ENCODE measurements around the gene PIP5KL1. TPM values are rescaled to one million over a fixed set of nuclear protein-coding genes. Genes with fewer than 3 reads are reported as not detected.
A peak's percentile ranks its signal among the peaks of the same experiment; 100 is the strongest.

The PIP5KL1 gene
- total RNA-seq, 1 donor, result 0.42 TPM

DNA sequence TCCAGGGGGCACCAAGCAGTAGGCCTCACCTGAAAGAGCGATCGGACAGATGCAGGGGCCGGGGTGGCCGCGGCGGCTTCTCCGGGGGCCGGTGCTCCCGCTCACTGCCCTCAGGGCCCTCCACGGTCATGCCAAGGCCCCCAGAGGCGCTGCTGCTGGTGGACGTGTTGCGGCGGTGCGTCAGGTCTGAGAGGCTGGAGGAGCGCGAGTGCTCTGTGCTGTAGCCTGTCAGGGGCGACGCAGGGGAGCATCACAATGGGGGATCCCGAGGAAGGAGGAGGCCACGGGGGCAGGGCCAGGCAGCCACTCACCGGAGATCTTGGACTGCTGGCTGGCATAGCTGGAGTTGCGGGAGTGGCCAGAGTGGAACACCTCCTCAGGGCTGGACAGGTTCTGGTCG is 14.8 kb upstream of the PIP5KL1 start:
- peaks cover 21% of the 10 kb centered on the region for H3K4me1 ChIP-seq (ENCODE audit: insufficient read depth, low read length)
- H3K4me3 ChIP-seq (ENCODE audit: low read length), result no peak overlapping the region
- no peaks in the 10 kb centered on the region for H3K9me3 ChIP-seq (ENCODE audit: low read depth, low read length)
- H3K27me3 ChIP-seq (ENCODE audit: insufficient read depth, low read length), result no peaks in the 10 kb centered on the region

DNA sequence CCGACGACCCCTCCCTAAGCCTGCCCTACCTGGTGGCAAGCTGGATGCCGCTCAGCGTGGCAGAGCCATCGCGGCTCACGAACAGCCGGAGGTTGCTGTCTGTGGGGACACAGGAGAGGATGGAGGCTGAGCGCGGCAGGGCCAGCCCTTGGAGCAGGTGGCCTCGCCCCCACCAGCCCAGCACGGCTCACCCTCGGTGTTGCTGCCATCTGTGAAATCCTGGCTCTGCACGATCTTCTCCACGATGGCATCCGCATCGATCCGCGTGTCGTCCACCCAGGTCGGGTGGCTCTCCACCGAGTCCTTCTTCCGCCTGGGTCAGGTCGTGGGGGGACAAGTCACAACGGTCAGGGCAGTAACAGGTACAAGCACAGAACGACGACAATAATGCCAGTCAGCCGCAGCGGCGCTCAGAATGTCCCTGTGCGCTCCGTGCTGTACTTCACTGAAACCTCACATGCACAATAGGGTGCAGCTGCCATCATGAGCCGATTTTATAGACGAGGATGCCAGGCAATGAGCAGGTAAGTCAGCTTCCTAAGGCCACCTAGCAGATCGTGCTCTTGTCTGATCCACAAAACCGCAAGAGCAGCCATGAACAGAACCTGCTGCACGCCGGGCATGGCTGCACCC is 14.1 kb upstream of the PIP5KL1 start:
- H3K9me3 ChIP-seq (ENCODE audit: low read depth, low read length), result no peaks in the 10 kb centered on the region
- peaks cover 18% of the 10 kb centered on the region for H3K4me1 ChIP-seq (ENCODE audit: insufficient read depth, low read length)
- H3K27me3 ChIP-seq (ENCODE audit: insufficient read depth, low read length), result no peaks in the 10 kb centered on the region
- H3K4me3 ChIP-seq (ENCODE audit: low read length), result no peak overlapping the region

DNA sequence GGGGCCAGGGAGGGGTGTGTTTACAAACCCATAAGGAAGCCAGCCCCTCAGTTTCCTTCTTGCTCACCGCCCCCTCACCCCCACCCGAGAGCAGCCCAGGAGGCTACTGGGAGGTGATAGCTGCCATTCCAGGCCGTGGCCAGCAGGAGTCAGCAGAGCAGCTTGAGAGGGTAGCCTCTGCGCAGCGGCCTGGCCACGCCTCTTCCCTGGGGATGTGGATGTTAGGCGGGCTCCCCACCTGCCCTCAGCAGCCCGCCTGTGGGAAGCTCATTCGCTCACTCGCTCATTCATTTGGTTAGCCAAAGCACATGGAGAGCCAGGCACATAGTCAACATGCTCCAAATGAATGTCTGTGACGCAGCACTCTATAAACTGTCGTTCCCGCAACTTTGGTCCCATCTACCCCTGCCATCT is 13.2 kb upstream of the PIP5KL1 start:
- H3K4me1 ChIP-seq (ENCODE audit: insufficient read depth, low read length), result peaks cover 13% of the 10 kb centered on the region
- H3K9me3 ChIP-seq (ENCODE audit: low read depth, low read length), result no peaks in the 10 kb centered on the region
- no peak overlapping the region for H3K4me3 ChIP-seq (ENCODE audit: low read length)
- H3K27me3 ChIP-seq (ENCODE audit: insufficient read depth, low read length), result no peaks in the 10 kb centered on the region

DNA sequence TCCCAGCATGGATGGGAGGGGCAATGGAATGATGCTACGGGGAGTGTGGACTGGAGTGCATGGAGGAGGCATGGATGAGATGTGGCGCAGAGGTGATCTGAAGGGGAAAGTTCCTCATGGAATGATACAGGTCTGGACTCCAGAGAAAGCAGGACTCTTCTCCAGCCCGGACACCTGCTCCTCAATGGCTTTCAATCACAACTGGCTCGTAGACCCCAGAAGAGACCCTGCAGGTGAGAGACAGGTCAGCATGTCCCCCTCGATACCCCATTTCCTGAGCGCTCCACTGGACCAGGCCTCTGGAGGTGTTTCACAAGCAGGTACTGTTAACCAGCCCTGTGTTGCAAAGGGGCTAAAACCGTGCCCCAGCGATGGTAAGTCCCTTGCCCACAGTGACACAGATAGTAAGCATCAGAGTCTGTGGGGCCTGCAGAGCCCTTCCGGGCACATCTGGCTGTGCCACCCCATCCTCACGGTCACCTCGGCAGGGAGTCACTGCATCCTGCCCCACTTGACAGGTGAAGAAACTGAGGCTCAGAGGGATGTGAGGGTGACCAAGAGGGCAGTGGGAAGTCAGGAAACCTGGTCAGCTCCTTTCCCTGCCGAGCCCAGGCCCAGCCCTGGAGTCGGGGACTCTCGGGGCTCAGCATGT is 12.6 kb upstream of the PIP5KL1 start:
- Histone ChIP-seq H3K4me3 (ENCODE audit: low read length) (no peak overlapping the region), H3K4me1 (ENCODE audit: insufficient read depth, low read length) (peaks cover 15% of the 10 kb centered on the region), H3K9me3 (ENCODE audit: low read depth, low read length) (no peaks in the 10 kb centered on the region), H3K27me3 (ENCODE audit: insufficient read depth, low read length) (no peaks in the 10 kb centered on the region)

DNA sequence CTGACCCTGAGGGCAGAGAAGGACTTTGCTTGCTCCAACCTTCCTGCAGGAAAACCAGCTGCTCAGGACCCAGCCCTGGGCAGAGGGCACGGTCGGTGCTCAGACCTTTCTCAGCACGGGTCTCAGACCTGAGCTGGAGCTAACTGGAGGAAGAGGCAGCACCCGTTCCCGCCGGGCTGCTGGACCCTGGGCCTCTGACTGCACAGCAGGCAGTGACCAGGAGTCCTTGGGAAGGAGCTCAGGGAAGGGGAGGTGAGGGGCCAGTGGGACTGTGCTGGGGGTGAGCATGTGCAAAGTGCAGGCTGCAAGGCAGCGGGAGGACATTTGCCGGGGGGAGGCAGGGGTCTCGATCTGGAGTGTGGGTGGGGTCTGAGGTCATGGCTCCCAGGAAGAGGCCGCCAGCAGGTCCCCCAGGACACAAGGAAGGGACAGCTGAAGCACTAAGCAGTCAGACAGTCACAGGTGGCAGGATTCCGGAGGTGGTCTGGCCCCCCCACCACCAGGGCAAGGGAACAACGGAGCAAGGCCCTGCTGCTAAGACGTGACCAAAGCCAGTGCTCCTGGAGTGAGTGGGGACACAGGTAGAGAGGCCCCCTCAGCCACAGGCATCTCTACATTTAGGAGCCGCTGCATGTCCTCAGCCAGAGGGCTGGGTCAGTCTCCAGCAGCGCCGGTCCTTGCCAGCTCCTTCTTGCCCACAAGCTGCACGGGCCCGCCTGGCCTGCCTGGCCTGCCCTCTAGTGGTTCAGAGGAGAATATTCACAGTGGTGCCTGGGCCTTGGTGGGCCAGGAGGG is 11.8 kb upstream of the PIP5KL1 start:
- Histone ChIP-seq H3K4me1 (ENCODE audit: insufficient read depth, low read length) (peaks cover 19% of the 10 kb centered on the region), H3K4me3 (ENCODE audit: low read length) (no peak overlapping the region), H3K27me3 (ENCODE audit: insufficient read depth, low read length) (no peaks in the 10 kb centered on the region), H3K9me3 (ENCODE audit: low read depth, low read length) (no peaks in the 10 kb centered on the region)

DNA sequence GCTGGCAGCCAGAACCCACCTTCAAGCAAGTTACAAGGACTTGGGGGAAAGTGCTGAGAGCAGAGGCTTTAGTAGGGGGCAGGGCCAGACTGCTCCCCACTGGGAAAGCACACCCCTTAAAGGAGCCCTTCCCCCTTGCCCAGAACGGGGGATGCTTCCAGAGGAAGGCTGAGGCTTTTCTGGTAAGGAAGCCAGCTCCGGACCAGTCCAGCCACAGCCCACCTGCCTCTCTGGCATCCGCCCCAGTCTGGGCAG is 11.3 kb upstream of the PIP5KL1 start:
- peaks cover 24% of the 10 kb centered on the region for H3K4me1 ChIP-seq (ENCODE audit: insufficient read depth, low read length)
- no peak overlapping the region for H3K4me3 ChIP-seq (ENCODE audit: low read length)
- no peaks in the 10 kb centered on the region for H3K9me3 ChIP-seq (ENCODE audit: low read depth, low read length)
- H3K27me3 ChIP-seq (ENCODE audit: insufficient read depth, low read length), result no peaks in the 10 kb centered on the region

DNA sequence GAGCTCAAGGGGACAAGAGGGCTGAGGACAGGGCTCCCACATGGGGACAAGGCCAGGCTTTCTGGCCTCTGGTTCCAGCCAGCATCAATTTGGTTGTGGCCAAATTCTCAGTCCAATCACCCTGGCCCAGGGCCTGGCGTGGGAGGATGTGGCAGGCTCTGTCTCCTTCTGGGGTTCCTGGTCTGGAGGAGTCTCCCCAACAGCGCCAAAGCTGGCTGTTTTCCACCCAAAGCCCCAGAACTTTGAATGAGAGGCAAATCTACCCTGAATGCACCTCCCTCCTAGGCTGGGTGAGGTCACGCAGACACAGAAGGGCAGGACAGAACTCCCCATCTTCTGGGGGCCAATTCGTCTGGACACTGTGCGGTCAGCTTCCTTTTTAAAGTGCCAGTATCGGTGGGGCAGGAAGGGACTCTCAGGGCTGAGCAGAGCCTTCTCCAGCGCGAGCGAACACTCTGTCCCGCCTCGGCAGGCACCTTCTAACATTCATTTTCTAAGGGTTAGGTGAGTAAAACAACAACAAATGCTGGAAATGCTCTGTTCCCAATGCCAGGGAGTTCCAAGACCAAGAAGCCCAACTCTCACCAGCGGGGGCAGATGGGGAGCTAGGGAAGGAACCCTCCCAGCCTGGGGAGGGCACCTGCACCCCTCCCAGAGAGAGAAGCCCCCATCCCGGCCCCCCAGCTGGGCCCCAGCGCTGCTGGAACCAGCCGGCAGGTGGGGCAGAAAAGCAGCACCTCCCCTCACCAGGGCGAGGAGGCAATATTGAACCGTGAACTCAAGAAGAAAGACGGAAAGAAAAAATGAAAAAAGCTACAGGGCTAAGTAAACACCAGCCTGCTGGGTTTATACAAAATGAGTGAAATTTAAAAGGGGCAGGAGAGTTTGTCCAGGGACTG is 10.7 kb upstream of the PIP5KL1 start:
- no peak overlapping the region for H3K4me3 ChIP-seq (ENCODE audit: low read length)
- no peaks in the 10 kb centered on the region for H3K9me3 ChIP-seq (ENCODE audit: low read depth, low read length)
- H3K27me3 ChIP-seq (ENCODE audit: insufficient read depth, low read length), result no peaks in the 10 kb centered on the region
- peaks cover 30% of the 10 kb centered on the region for H3K4me1 ChIP-seq (ENCODE audit: insufficient read depth, low read length)

DNA sequence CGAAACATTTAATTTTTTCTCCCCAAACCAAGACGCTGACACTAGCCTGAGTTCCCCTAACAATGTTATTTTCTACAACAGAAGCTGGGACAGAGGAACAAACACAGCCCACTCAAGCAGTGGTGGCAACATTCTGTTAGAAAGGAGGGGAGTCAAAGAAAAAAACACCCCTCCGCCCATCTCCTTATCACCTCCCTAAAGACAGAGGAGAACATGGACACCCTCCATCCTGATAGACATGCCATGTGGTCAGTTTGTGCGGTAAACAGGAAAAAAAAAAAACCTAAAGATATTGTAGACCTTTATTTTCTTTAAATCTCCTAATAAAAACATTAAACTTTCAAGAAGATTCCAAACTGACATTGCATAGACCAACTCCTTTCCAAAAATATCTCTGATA is 10.0 kb upstream of the PIP5KL1 start:
- Histone ChIP-seq H3K9me3 (ENCODE audit: low read depth, low read length) (no peaks in the 10 kb centered on the region), H3K4me3 (ENCODE audit: low read length) (no peak overlapping the region), H3K4me1 (ENCODE audit: insufficient read depth, low read length) (peaks cover 37% of the 10 kb centered on the region), H3K27me3 (ENCODE audit: insufficient read depth, low read length) (no peaks in the 10 kb centered on the region)

DNA sequence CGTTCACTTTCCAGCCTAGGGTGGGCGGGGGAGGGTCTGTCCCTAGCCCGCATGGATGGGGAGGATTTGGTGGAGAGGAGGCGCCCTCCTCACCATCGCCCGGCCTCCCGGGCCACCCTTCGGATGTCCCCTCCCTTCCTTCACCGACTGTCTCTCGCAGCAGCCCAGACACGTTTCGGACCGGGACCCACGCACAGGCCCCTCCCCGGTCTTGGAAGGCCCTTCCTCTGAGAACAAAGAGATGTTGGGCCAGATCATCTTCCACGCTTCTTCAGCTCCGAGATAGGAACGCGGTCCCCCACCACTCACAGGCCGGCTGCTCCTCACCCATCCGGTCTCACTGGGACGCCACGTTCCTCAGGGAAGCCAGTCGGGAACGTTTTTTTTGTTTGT is 7.7 kb upstream of the PIP5KL1 start:
- H3K9me3 ChIP-seq (ENCODE audit: low read depth, low read length), result no peaks in the 10 kb centered on the region
- no peaks in the 10 kb centered on the region for H3K27me3 ChIP-seq (ENCODE audit: insufficient read depth, low read length)
- H3K4me3 ChIP-seq (ENCODE audit: low read length), result no peak overlapping the region
- H3K4me1 ChIP-seq (ENCODE audit: insufficient read depth, low read length), result peaks cover 33% of the 10 kb centered on the region

DNA sequence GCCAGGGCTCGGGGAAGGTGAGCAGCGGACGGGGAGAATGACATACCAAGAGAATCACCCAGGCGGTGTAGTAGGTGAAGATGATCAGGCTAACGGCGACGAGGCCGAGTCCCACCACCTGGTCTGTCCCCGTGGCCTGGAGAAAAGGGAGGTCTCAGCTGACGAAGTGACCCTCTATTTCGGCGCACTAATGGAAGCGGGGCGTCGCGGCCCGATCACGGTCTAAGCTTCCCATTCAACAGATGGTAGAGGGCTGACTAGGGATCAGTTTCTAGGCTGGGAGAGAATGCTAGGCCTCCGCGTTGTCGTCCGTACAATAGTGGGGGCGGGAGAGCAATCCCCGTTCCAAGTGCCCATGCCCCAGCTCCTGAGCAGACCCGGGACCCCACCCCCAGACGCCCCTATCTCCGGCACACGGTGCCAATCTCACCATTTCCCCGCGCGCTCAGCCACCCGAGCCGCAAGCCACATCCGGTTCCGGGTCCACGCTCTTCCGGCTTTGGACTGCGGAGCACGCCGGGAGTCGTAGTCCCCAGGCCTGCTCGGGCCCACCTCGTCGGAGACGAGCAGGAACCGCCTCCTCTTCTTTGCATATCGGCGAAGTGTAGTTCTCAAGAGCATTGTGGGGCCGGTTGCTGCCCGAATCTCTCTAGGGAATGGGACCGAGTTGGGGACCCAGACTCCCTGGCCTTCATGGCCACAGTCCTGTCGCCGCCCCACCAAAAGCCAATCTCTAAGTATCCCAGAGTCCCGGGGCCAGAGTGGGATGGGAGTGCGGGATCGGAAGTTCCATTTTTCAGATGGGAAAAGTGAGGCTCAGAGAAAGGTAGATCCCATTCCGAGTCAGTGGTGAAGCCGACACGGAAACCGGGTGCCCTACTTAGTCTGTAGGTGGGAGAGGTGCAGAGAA is 7.1 kb upstream of the PIP5KL1 start, which contains the start of gene DPM2:
TSS of gene DPM2 (minus strand) at position 467 of the 910 bp plus-strand sequence. CDS start at position 433, 34 bp downstream.
- Histone ChIP-seq H3K4me3 (ENCODE audit: low read length) (peak within 1 kb of the TSS; percentile 61), H3K4me1 (ENCODE audit: insufficient read depth, low read length) (peaks cover 30% of the 10 kb centered on the region)

DNA sequence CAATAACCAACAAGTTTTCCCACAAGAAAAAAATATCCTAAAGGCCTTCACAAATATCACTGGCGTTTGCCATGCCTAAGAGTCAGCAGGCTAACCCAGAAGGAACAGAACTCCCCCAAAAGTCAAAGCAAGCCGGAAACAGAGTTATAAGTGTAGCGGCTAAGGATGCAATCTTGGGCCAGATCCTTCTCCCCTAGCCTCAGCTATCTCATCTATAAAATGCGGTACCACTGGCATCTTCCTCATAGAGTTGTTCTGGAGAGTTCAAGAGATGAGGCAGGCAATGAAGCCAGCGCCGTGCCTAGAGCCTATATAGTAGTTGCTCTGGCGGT is 6.4 kb upstream of the PIP5KL1 start:
- H3K4me1 ChIP-seq (ENCODE audit: insufficient read depth, low read length), result peaks cover 30% of the 10 kb centered on the region
- peak overlapping the region; percentile 61 for H3K4me3 ChIP-seq (ENCODE audit: low read length)
- no peaks in the 10 kb centered on the region for H3K9me3 ChIP-seq (ENCODE audit: low read depth, low read length)
- H3K27me3 ChIP-seq (ENCODE audit: insufficient read depth, low read length), result no peaks in the 10 kb centered on the region

More for the DNA sequence above, 7.1 kb upstream of the PIP5KL1 start, which contains the start of gene DPM2:
- Histone ChIP-seq H3K27me3 (ENCODE audit: insufficient read depth, low read length) (no peaks in the 10 kb centered on the region), H3K9me3 (ENCODE audit: low read depth, low read length) (no peaks in the 10 kb centered on the region)

DNA sequence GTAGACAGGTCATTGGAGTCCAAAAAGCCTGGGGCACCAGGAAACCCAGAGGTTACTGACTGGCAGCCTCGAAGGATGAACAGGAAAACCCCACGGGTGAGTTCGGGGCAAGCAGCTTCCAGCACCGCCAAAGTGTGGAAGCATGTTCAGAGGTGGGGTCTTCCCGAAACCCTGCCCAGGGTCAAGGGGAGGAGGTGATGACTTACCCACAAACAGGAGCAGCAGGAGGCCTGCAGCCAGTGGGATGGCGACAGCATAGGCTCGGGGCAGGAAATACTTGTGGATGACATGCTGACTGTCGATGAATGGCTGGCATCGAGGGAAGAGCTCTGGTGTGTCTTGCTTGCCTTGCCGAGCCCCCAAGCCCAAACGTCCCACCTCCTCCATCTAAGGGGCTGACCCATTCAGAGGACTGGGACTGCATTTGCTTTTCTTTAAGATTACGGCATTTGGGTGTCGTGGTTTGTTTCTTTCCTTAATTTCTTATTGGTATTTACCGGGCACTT is 5.8 kb upstream of the PIP5KL1 start:
- Histone ChIP-seq H3K27me3 (ENCODE audit: insufficient read depth, low read length) (no peaks in the 10 kb centered on the region), H3K4me3 (ENCODE audit: low read length) (no peak overlapping the region), H3K4me1 (ENCODE audit: insufficient read depth, low read length) (peaks cover 32% of the 10 kb centered on the region), H3K9me3 (ENCODE audit: low read depth, low read length) (no peaks in the 10 kb centered on the region)

DNA sequence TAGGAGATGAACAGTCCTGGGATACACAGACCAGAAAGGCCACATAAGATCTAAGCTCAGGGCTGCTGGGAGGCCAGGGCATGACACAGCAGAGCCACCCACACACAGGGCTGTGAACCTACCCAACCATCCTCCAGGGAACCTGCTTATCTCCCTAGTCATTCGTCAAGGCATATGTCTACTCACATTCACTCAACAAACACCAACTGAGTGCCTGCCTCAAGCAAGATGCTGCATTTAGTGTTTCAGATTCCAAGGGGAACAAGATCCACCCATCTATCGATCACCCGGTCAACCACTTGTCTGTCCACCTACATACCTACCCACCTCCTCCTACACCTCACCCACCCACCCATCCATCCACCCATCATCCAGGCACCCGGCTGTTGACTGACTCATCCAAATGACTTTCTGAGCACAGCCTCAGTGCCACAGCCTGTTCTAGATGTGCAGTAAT is 5.2 kb upstream of the PIP5KL1 start:
- H3K4me1 ChIP-seq (ENCODE audit: insufficient read depth, low read length), result peaks cover 38% of the 10 kb centered on the region
- H3K4me3 ChIP-seq (ENCODE audit: low read length), result no peak overlapping the region
- no peaks in the 10 kb centered on the region for H3K27me3 ChIP-seq (ENCODE audit: insufficient read depth, low read length)
- no peaks in the 10 kb centered on the region for H3K9me3 ChIP-seq (ENCODE audit: low read depth, low read length)

DNA sequence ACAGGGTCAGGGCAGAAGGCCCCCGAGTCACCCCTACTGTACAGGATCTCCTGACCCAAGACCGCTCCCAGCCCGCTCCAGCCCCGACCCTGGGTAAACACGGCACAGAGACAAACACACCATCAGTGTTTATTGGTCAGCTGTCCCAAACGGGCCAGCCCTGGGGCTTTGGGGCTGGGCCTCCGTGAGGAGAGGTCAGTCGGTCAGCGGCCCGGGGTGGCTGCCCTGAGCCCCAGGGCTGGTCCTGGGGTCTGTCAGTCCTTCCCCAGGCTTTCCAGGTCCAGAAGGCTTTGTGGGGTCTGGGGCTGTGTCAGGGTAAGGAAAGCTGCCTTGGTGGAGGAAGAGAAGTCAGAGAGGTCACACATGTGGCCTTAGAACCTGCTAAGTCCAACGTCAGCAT is 4.4 kb upstream of the PIP5KL1 start:
- Histone ChIP-seq H3K4me3 (ENCODE audit: low read length) (no peak overlapping the region), H3K9me3 (ENCODE audit: low read depth, low read length) (no peaks in the 10 kb centered on the region), H3K4me1 (ENCODE audit: insufficient read depth, low read length) (peaks cover 46% of the 10 kb centered on the region), H3K27me3 (ENCODE audit: insufficient read depth, low read length) (peaks cover 3% of the 10 kb centered on the region)

Data from mononuclear cell (primary cell).